PFSK-1 (cell line): Measurements from ENCODE around the gene MIGA1.

Experiments used
- FOXP2 ChIP-seq: optimal IDR thresholded peaks from 2 replicates; pipeline ENCODE3; 2011; ENCODE audit warnings: borderline replicate concordance, control low read depth, inconsistent platforms; ENCODE audit not compliant: insufficient read depth; ENCODE audit errors: extremely low read length, extremely low read depth
- POLR2AphosphoS5 ChIP-seq: IDR thresholded peaks from 2 replicates; pipeline ENCODE4 v1.6.1; 2012; ENCODE audit warnings: low read depth, mild to moderate bottlenecking, control low read depth, low read length, moderate library complexity
- SIN3A ChIP-seq: IDR thresholded peaks from 2 replicates; pipeline ENCODE4 v1.6.1; 2012; ENCODE audit warnings: mild to moderate bottlenecking, low read length, moderate library complexity, borderline replicate concordance; ENCODE audit not compliant: insufficient read depth
- TAF1 ChIP-seq: IDR thresholded peaks from 2 replicates; pipeline ENCODE4 v1.6.1; 2012; ENCODE audit warnings: low read length, control low read depth, borderline replicate concordance; ENCODE audit not compliant: insufficient read depth
- TF ChIP-seq, protein P1 (sequence below), 2 experiments: IDR thresholded peaks; 2 replicates each; pipeline versions ENCODE4 v1.6.1 to v1.8.0; 2011 to 2012; ENCODE audit warnings: low read depth in 2 of 2, low read length in 2 of 2, control low read depth in 1 of 2, inconsistent platforms in 1 of 2, mild to moderate bottlenecking in 1 of 2, moderate library complexity in 1 of 2; ENCODE audit not compliant: insufficient read depth in 1 of 2

Gene MIGA1

GRCh38 chr1:77742011-77742555 is 37.4 kb upstream of the MIGA1 start:
- TF ChIP-seq, protein P1, sequence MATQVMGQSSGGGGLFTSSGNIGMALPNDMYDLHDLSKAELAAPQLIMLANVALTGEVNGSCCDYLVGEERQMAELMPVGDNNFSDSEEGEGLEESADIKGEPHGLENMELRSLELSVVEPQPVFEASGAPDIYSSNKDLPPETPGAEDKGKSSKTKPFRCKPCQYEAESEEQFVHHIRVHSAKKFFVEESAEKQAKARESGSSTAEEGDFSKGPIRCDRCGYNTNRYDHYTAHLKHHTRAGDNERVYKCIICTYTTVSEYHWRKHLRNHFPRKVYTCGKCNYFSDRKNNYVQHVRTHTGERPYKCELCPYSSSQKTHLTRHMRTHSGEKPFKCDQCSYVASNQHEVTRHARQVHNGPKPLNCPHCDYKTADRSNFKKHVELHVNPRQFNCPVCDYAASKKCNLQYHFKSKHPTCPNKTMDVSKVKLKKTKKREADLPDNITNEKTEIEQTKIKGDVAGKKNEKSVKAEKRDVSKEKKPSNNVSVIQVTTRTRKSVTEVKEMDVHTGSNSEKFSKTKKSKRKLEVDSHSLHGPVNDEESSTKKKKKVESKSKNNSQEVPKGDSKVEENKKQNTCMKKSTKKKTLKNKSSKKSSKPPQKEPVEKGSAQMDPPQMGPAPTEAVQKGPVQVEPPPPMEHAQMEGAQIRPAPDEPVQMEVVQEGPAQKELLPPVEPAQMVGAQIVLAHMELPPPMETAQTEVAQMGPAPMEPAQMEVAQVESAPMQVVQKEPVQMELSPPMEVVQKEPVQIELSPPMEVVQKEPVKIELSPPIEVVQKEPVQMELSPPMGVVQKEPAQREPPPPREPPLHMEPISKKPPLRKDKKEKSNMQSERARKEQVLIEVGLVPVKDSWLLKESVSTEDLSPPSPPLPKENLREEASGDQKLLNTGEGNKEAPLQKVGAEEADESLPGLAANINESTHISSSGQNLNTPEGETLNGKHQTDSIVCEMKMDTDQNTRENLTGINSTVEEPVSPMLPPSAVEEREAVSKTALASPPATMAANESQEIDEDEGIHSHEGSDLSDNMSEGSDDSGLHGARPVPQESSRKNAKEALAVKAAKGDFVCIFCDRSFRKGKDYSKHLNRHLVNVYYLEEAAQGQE (IDR thresholded peaks at IDR 0.05; ENCODE audit: insufficient read depth in 1 of 2, low read depth in 2 of 2, low read length in 2 of 2): no peak
- TF ChIP-seq FOXP2: no peak

- TF ChIP-seq, protein P1 (IDR thresholded peaks at IDR 0.05; ENCODE audit: insufficient read depth in 1 of 2, low read depth in 2 of 2, low read length in 2 of 2): no peak
- TF ChIP-seq SIN3A: no peak
- no peak for TF ChIP-seq FOXP2
- no peak for TF ChIP-seq TAF1
- no peak for TF ChIP-seq POLR2AphosphoS5
Measured at GRCh38 chr1:77744576-77744975, 34.9 kb upstream of the MIGA1 start.

GRCh38 chr1:77756052-77756754 is 23.2 kb upstream of the MIGA1 start:
- TF ChIP-seq FOXP2: no peak
- no peak for TF ChIP-seq TAF1
- TF ChIP-seq, protein P1 (IDR thresholded peaks at IDR 0.05; ENCODE audit: insufficient read depth in 1 of 2, low read depth in 2 of 2, low read length in 2 of 2): no peak

- TF ChIP-seq SIN3A (no peak), FOXP2 (no peak)
Measured at GRCh38 chr1:77757066-77757584, 22.3 kb upstream of the MIGA1 start.

DNA sequence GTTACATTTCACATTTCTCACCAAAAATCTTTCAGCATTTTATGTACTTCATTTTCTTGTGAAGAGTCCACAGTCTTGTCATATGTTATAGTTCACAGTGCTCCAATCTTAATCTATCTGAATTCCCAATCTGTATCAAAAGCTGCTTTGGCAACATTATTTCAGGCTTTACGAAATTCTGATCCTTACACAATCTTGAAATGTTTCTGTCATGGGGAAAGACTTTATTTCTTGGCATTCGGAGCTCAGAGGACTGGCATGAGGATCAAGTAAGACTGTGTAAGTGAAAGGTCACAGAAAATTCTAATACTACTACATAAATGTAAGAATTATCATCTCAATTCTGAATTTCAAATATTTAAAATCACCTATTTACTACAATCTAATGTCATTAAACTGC is 21.8 kb upstream of the MIGA1 start:
- TF ChIP-seq POLR2AphosphoS5 (no peak), SIN3A (no peak), FOXP2 (no peak), TAF1 (no peak)
- TF ChIP-seq, protein P1 (IDR thresholded peaks at IDR 0.05; ENCODE audit: insufficient read depth in 1 of 2, low read depth in 2 of 2, low read length in 2 of 2): no peak
